GM19193 (cell line): ENCODE measurements around the gene AHRR.

ENCODE experiments used
- POLR2A ChIP-seq: IDR thresholded peaks from 4 replicates; pipeline ENCODE4 v1.6.1; 2011; ENCODE audit not compliant: insufficient read depth, insufficient read length; ENCODE audit errors: extremely low read depth

AHRR gene

DNA sequence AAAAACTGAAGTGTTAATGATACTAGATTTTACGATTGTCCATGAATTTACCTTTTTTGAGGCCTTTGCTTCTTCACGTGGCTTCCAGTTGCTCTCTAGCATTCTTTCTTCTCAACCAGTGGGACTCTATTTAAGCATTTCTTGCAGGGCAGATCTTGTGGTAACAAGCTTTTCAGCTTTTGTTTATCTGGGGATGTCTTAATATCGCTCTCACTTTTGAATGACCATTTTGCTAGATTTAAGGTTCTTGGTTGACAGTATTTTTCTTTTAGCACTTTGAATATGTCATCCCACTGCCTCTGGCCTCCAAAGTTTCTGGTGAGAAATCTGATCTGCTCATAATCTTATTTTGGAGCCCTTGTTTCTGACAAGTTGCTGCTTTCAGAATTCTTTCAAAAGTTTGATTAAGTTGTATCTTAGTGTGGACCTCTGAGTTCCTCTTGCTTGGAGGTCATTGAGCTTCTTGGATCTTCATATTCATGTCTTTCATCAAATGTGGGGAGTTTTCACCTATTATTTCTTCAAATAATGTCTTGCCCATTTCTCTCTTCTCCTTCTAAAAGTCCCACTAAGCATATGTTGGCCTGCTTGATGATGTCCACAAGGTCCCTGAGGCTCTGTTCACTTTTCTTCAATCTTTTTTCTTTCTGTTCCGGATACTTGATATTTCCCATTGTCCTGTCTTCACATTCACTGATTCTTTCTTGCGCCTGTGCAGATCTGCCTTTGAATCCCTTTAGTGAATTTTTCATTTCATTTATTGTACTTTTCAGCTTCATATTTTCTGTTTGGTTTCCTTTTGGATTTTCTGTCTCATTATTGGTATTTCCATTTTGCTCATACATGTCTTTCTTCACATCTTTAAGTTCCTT lies 130.3 kb downstream of the AHRR start:
- no peak for TF ChIP-seq POLR2A

DNA sequence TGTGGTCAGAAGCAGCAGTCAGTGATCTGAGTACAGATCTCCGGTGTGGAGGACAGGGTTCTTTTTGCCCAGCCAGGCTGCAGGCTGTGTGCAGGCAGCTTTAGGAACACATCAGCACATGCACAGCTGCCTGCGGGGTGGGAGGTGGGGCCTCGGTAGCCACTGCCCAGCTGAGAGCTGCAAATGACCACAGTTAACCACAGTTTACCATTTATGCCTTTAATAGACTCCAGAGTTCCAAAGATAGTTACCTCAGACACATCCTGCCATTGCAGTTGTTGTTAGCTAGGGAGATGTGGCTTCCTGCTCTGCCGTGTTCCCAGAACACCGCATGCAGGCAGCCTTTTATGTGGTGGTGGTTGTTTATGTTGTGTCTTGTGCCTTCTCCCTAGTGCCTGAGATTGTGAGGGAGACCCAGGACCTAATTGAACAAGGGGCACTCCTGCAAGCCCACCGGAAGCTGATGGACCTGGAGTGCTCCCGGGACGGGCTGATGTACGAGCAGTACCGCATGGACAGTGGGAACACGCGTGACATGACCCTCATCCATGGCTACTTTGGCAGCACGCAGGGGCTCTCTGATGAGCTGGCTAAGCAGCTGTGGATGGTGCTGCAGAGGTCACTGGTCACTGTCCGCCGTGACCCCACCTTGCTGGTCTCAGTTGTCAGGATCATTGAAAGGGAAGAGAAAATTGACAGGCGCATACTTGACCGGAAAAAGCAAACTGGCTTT lies 131.6 kb downstream of the AHRR start:
- no peak for TF ChIP-seq POLR2A

DNA sequence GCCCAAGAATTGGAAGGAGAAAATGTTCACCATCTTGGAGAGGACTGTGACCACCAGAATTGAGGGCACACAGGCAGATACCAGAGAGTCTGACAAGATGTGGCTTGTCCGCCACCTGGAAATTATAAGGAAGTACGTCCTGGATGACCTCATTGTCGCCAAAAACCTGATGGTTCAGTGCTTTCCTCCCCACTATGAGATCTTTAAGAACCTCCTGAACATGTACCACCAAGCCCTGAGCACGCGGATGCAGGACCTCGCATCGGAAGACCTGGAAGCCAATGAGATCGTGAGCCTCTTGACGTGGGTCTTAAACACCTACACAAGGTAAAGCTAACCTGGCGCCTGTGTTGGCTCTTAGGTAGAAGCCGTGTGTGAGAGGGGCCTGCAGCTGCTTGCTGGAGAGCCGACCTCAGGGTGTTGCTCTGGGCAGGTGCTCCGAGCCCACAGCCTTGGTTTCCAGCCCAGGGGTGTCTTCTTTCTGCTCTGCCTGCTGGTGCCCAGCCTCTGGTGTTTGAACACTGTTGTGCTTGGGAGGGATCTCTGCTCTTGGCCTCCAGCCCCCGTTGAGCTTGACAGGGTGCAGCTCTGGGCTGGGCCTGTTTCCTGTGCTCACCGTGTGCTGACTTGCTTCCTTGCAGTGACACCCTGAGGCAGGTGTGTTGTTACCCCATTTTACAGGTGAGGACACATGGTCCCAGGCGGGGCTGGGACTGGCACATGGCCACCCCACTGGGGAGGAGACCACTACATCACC lies 132.4 kb downstream of the AHRR start:
- TF ChIP-seq POLR2A, result no peak

DNA sequence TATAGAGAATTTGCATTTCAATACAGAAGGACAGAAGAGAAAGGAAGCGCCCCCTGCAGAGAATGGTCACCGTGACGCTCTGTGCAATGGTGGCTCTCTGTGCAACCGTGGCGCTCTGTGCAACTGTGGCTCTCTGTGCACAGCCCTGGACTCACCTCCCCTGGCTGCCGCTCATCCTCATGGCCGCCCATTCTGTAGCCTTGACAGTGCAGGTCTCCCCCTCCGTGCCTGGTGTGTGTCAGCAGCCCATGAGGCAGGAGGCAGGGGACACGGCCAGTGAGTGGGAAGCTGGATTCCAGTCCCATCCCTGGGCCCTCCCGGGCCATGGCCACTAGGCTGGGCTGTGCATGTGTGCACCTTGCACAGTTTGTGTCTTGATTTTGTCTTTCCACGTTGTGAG lies 133.4 kb downstream of the AHRR start:
- TF ChIP-seq POLR2A, result no peak

DNA sequence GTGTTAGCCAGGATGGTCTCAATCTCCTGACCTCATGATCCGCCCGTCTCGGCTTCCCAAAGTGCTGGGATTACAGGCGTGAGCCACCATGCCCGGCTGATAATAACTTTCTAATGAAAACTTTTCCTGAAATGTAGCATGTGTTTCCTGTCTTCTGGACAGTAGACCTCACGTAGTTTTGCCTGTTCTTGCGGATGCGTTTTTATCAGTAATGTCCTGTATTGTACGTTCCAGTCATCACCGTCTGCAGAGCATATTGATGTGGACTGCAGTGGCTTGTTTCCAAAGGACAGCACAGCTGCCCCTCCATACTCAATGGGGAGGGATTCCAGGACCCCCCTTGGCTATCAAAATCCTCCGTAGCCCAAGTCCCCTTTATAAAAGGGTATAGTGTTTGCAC lies 134.3 kb downstream of the AHRR start:
- TF ChIP-seq POLR2A, result no peak

DNA sequence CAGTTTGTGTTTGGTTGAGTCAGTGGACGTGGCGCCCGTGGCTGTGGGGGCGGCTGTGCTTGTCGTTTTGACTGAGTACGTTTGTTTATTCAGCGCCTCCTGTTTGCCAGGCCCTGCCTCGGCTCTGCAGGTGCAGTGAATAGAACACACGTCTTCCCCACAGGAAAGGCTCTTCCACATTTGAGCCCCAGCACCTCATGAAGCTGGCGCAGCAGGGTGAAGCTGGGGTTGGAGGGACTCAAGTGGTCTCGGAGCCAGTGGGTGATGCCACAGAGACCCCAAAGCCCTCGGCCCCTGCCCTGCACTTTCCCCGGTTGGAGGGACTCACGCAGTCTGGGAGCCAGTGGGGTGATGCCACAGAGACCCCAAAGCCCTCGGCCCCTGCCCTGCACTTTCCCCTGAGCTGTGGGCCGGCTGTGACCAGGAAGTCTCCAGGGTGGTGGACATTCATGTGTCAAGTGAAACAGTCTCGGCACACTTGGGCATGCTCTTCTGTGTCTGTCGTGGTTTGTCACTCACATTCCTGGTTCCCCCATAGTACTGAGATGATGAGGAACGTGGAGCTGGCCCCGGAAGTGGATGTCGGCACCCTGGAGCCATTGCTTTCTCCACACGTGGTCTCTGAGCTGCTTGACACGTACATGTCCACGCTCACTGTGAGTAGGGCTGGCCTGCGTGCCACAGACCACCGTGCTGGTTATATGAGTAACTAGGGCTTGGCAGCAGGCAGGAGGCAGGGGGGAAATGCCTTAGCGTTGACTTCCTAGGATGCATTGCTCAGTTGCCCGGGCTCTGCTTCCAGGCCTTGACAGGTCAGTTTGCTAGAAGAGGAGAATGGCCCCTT lies 135.1 kb downstream of the AHRR start:
- TF ChIP-seq POLR2A, result no peak

DNA sequence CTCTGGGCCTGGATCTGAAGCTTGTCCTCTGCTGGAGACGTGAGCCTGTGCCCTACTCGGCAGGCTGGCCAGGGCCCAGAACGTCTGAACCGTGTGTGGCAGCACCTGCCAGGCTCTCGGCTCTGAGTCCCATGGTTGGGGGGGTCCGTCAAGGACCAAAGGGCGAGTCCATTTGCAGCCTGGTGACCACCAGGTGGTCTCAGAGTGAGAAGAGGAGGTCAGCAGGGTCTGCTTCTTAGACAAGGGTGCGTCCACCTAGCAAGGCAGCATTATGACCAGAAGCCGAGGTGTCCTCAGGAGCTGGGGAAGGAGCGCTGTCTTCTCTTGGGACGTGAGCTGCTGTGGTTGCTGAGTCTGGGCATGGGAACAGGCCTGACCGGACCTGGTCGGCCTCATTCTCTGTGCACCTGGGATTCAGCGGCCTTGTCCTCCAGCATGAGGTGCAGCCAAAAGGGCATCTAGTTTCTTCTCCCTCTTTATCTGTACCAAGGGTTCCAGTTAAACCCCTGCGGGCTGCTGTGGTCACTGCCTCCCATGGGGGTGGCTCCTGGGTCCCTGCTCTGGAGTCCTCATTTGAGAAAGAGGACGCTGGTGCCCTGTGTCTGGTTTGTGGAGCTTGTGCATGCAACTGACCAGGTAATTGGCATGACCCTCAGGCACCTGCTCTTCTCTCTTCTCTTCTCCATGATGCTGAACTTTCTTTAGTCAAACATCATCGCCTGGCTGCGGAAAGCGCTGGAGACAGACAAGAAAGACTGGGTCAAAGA lies 135.9 kb downstream of the AHRR start:
- no peak for TF ChIP-seq POLR2A

DNA sequence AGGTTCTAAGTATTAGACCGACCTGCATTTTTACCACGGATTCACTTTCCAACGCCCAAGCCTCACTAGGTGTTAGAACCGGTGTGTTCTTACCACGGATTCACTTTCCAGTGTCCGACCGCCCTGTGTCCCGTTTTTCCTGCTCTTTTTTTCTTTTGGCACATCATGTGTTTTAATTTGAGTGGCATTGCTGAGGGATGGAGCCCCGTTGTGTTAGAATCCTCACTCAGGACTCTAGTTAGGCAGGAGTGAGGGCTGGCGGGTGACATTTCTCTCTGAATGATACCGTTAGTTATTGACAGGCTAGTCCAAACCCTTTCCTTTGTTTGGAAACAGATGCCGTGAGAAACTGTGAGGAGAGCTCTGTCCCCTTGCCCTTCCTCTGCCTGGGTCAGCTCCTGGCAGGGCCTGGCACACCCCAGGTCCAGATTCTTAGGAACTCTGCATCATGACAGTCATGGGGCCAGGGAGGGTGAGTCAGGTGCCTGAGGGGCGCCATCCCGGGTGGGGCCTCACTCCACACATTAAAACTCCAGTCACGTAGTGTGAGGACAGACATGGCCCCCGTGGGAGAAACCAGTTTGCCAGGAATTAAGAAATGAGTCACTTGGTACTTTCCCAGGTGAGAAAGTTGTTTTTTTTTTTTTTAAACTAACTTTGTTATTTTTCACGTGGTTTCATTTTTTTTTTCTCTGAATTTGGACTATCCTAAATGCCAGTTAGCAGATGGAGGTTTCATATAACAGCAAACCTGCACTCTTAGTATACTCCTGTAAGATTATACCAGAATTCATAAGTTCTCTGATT lies 137.2 kb downstream of the AHRR start:
- TF ChIP-seq POLR2A, result no peak

DNA sequence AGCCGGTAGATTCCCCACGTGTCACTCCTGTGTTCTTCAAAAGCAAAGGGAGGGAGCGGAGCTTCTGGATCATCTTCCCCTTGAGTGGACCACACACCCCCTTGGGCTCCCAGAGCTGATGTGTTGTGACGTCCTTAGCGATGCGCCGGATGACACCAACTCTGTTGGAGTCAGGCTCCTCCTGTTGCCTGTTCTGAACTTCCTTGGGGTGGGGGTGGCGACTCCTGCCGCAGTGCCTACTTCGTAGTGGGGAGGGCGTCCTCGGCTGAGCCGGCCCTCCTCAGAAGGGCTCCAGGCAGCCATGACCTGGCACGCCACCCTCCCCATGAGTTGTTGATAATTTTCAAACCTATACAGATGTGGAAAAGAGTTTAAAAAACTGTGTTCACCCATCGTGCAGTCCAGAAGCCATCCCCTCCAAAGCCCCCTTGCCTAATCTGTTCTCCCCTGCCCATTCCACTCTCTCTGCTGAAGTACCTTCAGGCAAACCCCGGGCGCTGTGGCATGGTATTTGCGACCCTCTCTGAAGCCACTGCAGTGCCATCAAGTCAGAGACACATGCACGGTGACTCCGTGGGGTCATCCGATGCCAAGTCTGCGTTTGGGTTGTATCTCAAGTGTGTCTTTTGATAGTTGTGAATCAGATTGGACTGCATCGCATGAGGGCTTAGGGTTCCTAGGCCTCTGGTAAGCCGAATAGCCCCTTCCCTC lies 138.2 kb downstream of the AHRR start:
- no peak for TF ChIP-seq POLR2A

DNA sequence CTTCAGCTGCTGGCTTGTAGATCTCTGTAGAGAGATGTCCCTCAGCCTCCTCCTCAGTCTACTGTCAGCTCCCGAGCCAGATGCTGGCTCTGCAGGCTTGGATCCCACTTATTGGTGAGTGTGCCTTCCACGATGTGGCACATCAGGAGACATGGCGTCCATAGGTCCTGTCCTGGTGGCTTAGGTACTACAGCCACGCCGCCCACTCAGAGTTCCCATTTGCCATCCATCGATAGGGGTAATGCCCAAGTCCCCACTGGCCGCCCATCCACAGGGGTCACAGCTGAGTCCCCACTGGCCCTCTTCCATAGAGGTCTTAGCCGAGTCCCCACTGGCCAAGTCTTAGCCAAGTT lies 138.7 kb downstream of the AHRR start:
- no peak for TF ChIP-seq POLR2A

DNA sequence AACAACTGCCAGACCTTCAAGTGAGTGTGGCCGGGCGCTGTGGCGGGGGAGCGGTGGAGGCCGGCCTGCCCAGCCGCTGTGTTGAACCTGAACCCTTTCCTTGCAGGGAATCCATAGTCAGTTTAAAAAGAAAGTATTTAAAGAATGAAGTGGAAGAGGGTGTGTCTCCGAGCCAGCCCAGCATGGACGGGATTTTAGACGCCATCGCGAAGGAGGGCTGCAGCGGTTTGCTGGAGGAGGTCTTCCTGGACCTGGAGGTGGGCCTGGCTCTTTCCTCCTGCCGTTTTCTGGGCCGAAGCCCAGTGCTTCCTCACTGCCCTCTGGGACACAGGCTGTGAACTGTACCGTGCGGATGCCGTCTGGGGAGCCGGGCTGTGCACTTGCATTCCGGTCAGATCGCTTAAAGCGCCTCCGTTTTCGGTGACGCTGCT lies 140.6 kb downstream of the AHRR start:
- no peak for TF ChIP-seq POLR2A

DNA sequence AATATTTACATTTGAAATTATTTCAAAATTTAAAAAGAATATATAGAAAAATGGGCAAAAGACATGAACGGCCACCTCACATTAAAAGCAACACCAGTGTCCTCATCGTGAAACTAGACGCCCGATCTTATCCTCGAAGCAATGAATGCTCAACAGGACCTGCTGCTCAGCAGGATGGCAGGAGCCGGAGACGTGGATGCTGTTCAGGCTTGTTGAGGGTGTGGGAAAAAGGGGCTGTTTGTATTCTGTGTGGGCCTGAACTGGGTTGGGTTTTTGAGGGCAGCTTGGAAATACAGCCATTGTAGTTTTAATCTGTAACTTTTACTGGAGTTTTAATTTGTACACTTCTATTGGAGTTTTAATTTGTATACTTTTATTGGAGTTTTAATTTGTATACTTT lies 141.8 kb downstream of the AHRR start:
- no peak for TF ChIP-seq POLR2A

DNA sequence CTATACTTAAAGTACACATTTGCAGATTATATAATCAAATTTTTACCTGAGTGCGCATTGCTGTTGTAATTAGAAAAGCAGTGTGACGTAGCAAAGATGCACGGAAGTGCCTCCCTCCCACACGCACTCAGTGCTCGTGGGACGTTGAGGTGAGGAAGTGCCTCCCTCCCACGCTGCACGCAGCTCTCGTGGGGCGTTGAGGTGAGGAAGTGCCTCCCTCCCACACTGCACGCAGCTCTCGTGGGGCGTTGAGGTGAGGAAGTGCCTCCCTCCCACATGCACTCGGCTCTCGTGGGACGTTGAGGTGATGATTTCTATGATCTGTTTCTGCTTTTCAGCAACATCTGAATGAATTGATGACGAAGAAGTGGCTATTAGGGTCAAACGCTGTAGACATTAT lies 142.4 kb downstream of the AHRR start:
- no peak for TF ChIP-seq POLR2A

DNA sequence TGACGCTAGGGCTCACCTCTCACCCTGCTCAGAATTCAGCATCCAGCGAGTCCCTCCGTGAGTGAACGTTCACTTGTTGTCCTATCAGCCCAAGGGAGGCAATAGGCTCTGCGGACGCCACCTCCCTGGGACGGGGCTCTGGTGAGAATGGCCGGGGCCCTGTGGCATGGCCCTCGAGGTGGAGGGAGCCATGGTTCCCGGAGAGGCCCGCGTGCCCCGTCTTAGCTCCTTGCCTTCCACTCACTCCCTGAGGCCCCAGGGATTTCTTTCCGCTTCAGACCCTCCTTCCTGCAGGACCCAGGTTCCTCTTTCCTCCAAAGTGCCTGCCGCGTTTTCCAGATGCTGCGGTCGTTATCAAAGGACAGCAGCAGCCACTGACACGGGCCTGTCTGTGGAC lies 142.9 kb downstream of the AHRR start:
- TF ChIP-seq POLR2A, result no peak
